Activated CD8-positive, alpha-beta memory T cell treated with anti-CD3 and anti-CD28 coated beads for 1 hour (primary cell): ENCODE measurements around the gene EID2.
A peak's percentile ranks its signal among the peaks of the same experiment; 100 is the strongest.

Experiments
- DNase-seq, 2 donors: peaks; one replicate each; pipeline ENCODE4 v3.0.0-alpha.2; 2020; ENCODE audit warnings: low read depth in 1 of 2; ENCODE audit errors: extremely low read depth in 1 of 2

The EID2 gene

DNA sequence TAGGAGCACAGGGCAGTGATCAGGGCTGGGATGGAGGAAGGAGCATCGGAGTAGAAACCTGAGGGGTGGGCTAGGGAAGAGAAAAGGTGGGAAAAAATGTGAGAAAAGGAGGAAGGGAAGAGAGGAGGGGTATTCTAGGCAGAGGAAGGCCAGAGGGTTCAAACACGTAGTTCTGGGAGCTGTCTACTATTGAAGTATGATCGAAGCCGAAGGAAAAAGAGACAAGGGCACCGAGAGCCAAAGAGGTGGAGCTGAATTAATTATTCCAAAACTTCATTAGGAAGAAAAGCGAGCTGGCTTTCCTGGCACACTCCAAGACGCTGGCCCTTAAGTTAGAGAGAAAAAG lies 33.4 kb downstream of the EID2 start:
- no peak for DNase-seq

DNA sequence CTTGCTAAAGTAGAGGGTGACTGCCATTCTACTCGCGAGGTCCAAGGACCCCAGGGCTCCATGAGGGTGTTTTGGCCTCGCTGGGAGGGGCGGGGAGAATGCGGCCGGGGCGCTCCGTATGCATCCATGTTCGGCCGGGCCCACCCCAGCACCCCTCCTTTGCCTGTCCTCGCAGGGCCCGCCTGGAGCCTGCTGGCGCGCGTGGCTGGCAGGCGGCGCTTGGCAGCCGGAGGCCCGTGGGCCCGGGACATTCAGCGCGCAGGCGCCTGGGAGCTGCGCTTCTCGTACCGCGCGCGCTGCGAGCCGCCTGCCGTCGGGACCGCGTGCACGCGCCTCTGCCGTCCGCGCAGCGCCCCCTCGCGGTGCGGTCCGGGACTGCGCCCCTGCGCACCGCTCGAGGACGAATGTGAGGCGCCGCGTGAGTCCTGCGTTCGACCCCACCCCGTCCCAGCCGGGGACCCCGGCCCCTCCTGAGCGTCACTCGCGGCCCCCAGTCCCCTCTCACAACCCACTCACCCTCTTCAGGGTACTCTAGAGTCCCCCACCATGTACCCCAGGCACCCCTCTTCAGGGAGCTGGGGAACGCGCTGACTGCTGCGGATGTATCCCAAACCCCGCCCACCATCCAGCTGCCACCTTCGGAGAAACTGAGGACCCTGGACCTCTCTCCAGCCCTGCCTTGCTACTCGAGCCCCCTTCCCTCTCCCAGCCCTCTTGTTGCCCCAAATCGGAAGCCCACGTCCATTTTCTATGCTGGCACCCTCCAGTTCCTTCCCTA lies 37.1 kb downstream of the EID2 start:
- DNase-seq = peak; percentile 22 to 61

DNA sequence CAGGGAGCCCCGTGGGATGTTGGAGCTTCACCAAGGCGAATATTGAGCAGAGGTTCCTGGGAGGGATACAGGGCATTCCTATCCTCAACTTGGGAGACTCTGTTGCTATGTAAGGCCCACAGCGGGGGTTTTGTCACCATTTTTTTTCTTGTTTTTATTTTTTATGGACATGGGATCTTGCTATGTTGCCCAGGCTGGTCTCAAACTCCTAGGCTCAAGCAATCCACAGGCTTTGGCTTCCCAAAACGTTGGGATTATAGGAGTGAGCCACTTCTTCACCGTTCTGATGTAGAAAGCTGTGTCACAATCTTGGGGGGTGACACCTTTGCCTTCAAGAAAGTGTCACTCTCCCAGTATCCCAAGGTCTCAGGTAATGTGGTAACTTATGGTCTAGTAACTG lies 38.6 kb downstream of the EID2 start:
- DNase-seq = no peak

DNA sequence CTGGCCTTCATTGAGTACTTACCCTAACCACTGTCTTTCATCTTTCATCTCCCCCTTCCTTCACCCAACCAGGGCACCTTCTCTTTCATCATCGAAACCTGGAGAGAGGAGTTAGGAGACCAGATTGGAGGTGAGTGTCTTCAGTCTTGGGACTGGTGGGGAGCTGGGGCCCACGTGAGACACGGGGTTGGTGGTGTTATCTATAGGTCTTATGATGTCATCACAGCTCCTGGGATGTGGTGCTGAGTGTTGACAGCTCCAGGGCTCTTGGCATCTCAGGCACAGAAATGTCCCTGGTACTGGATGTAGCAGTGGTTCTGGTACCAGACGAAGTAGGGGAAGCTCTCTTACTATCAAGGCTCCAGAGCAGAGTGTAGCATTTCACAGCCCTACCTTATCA lies 39.4 kb downstream of the EID2 start:
- DNase-seq = no peak

DNA sequence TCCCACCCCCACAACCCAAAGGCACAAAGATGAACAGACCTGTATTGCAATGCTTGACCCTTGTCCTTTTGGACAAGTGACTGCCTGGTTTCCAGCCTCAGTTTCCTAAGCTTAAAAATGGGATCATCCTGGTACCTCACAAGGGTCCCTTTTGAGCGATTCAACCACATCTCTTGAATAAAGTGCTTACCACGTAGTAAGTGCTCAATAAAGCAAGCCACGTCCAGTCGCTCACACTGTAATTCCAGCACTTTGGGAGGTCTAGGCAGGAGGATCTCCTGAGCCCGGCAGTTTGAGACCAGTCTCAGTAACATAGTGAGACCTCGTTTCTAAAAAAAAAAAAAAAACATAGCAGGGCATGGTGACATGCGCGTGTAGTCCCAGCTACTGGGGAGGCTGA lies 40.0 kb downstream of the EID2 start:
- no peak for DNase-seq

DNA sequence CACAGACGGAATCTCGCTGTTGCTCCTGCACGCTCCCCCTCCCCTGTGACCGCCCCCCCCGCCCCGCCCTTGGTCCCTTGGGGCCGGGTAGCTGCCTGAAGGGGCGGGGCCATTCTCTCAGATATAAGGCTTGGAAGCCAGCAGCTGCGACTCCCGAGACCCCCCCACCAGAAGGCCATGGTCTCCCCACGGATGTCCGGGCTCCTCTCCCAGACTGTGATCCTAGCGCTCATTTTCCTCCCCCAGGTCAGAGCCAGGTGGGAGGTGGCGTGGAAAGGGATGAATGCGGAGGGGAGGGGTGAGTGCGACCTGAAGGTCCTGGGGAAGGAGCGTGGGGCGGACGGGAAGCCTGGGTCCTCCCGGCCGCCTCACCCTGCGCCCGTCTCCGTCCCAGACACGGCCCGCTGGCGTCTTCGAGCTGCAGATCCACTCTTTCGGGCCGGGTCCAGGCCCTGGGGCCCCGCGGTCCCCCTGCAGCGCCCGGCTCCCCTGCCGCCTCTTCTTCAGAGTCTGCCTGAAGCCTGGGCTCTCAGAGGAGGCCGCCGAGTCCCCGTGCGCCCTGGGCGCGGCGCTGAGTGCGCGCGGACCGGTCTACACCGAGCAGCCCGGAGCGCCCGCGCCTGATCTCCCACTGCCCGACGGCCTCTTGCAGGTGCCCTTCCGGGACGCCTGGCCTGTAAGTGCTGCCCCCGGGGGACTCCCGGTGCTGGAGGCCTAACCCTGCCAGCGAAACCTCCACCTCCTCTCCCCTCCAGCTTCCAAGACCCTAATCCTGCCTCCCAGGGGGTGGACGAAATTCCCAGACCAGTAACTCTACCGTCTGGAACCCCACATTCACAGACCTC lies 40.9 kb downstream of the EID2 start, which contains the start of gene DLL3:
TSS of gene DLL3 (plus strand) at position 150 of the 845 bp plus-strand sequence. CDS start at position 178, 28 bp downstream.
- no peak for DNase-seq

DNA sequence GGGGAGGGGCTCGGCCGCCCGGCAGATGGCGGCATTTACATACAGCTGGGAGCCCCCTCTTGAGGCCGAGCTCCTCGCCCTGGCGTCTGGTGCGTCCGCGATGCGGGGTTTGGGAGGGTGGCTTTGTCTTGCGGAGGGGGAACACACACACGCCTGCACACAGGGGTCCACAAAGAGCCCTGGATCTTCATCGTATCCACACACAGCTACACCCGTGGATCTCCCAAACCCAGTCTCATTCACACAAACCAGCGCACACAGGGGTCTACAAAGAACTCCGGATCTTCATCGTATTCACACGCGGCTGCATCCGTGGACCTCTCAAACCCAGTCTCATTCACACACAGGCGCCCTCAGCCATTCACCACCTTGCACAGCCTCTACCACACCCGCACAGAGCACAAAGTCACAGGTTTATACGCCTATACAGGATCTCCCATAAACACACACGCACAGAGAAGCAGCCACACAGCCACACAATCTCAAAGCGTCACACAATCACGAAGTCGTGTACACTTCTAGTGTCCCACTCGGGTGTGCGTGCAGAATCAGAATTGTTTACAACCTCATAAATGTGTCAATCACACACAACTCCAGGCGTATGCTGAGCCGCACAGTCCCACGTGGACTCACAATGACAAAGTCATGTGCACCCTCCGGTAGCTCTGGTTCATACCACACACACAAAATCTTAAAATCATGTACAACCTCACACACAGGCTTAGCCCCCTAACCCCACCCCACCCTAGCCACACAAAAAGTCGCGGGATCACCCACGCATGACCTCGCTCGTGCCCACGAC lies 41.8 kb downstream of the EID2 start:
- DNase-seq = no peak

DNA sequence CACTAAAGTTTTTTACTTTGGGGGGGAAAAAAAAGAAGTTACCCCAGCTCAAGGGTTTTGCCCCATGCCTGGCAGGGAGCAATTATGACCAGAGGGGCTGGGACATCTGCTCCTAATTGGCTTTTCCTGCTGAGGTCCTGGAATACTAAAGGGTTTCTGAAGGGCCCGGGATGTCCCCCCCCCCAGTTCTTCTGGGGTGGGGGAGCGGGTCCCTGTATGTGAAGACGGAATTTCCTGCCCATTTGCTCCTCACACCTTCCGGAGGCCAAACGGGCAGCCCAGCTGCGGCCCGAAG lies 42.3 kb downstream of the EID2 start:
- DNase-seq = no peak

DNA sequence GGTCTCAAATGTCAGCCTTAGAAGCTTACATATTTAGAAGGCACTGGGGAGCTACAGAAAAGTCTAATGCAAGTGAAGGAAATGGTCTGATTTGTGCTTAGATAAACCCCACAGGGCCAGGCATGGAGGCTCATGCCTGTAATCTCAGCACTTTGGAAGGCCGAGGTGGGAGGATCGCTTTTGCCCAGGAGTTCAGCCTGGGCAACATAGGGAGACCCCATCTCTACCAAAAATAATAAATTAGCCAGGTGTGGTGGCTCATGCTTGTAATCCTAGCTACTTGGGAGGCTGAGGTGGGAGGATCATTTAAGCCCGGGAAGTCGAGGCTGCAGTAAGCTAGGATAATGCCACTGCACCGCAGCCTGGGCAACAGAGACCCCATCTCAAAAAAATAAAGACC lies 43.9 kb downstream of the EID2 start:
- DNase-seq = no peak

DNA sequence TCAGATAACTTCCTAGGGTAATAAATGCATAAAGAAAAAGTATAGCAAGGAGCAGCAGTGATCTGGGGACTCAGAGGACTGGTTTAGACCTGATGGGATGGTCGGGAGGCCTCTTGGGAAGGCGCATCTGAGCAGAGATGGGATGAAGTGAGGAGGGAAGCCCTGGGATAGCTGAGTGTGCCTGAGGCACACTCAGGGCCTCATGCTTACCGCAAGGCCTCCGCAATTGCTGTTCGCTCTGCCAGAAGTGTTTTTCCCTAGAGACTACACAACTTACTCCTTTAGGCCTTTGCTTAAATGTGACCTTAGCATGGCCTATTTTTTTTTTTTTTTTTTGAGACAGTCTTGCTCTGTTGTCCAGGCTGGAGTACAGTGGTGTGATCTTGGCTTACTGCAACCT lies 45.3 kb downstream of the EID2 start:
- no peak for DNase-seq

DNA sequence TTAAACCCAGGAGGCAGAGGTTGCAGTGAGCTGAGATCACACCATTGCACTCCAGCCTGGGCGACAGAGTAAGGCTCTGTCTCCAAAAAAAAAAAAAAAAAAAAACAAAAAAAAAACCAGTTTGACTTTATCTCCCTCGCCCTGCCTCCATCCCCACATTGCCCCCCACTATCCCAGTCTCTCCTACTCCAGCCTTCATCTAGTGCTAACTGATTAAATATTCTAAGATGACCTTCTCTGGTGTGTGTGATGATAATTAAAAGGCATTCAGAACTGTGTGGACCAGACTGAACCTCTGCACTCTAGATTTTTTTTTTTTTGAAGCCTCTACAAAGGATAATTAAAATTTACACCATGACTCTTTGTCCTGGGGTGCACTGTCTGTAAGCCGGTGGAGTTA lies 47.2 kb downstream of the EID2 start:
- no peak for DNase-seq

DNA sequence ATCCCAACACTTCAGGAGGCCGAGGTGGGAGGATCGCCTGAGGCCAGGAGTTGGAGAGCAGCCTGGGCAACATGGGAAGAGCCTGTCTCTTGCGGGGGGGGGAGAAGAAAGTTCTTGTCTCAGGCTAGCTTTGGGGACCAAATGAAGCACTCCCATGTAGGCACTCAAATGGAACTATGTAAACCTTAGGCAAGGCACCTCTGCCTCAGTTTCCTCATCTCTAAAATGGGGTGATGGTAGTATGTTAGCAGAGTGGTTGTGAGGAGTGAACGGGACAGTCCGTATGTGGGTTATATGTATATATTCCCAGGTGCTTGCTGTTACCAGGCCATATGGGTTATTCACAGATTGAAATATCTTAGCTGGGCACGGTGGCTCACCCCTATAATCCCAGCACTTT lies 47.7 kb downstream of the EID2 start:
- DNase-seq = no peak

DNA sequence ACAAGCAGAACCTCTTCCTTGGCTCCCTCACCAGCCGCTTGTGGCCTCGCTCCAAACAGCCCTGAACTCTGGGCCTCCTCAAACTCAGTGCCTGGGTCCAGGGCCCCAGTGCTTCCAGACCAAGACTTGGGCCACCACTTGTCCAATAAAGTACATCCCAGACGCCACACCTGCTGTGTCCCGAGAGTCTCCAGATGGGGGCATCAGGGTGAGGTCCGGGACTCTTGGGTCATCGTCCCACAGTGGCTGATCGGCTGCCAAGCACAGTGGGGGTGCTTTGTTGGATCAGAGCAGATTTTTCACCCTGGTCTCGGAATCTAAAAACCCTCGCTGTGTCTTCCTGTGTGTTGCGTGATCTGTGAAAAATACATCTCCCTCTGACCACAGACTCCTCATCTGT lies 50.2 kb downstream of the EID2 start:
- no peak for DNase-seq
